GM12801 (cell line): ENCODE measurements around the gene PLEKHA6.

Experiments
- CTCF ChIP-seq: IDR thresholded peaks from one replicate; pipeline ENCODE4 v1.5.1; 2011; ENCODE audit warnings: control low read depth; ENCODE audit not compliant: insufficient read length; ENCODE audit errors: extremely low read depth

Gene PLEKHA6

GRCh38 chr1:204271970-204272369 lies 87.8 kb downstream of the PLEKHA6 start:
- no peak for TF ChIP-seq CTCF

GRCh38 chr1:204268101-204268500 lies 91.6 kb downstream of the PLEKHA6 start:
- TF ChIP-seq CTCF, result no peak

- TF ChIP-seq CTCF, result no peak
Measured at GRCh38 chr1:204267191-204267601, 92.5 kb downstream of the PLEKHA6 start.

- no peak for TF ChIP-seq CTCF
Measured at GRCh38 chr1:204266504-204267034, 93.2 kb downstream of the PLEKHA6 start.

- TF ChIP-seq CTCF, result no peak
Measured at GRCh38 chr1:204265665-204266064, 94.1 kb downstream of the PLEKHA6 start.

- TF ChIP-seq CTCF, result no peak
Measured at GRCh38 chr1:204264805-204265204, 94.9 kb downstream of the PLEKHA6 start.

GRCh38 chr1:204263254-204263910 lies 96.3 kb downstream of the PLEKHA6 start:
- no peak for TF ChIP-seq CTCF
